Lower leg skin (tissue), 3 donors: Measurements from ENCODE around the gene CCDC69.

Source experiments
- POLR2A ChIP-seq, 2 donors: fragments of 450-650 bp; IDR thresholded peaks; one replicate each; pipeline ENCODE4 v1.6.1; 2016 to 2017; ENCODE audit warnings: antibody characterized with exemption in 2 of 2, mild to moderate bottlenecking in 1 of 2, moderate library complexity in 1 of 2
- TF ChIP-seq, protein P1 (sequence below), 3 donors: fragments of 450-650 bp; IDR thresholded peaks; one replicate each; pipeline ENCODE4 v1.5.1; 2016; ENCODE audit warnings: antibody characterized with exemption in 3 of 3, mild to moderate bottlenecking in 3 of 3, moderate library complexity in 2 of 3

DNA sequence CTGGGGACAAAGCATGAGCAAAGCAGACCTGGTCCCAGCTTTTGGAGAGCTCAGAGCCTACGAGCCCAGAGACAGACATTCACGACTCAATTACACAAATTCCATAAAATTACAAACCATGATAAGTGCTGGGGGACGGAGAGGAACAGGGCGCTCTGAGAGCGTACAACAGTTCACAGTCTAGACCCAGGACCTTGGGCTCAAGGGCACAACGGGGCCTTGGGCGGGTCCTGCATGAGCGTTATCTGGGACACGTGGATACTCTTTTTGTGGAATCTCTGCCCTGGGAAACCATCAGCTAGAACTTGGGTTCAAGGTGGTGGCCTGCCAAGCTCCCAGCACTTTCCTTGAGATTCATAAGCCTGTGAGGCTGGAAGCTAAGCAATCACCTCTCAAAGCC is 56.9 kb downstream of the CCDC69 start:
- TF ChIP-seq POLR2A (IDR thresholded peaks at IDR 0.05): no peak
- TF ChIP-seq, protein P1, sequence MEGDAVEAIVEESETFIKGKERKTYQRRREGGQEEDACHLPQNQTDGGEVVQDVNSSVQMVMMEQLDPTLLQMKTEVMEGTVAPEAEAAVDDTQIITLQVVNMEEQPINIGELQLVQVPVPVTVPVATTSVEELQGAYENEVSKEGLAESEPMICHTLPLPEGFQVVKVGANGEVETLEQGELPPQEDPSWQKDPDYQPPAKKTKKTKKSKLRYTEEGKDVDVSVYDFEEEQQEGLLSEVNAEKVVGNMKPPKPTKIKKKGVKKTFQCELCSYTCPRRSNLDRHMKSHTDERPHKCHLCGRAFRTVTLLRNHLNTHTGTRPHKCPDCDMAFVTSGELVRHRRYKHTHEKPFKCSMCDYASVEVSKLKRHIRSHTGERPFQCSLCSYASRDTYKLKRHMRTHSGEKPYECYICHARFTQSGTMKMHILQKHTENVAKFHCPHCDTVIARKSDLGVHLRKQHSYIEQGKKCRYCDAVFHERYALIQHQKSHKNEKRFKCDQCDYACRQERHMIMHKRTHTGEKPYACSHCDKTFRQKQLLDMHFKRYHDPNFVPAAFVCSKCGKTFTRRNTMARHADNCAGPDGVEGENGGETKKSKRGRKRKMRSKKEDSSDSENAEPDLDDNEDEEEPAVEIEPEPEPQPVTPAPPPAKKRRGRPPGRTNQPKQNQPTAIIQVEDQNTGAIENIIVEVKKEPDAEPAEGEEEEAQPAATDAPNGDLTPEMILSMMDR (IDR thresholded peaks at IDR 0.05): no peak
